NCI-H2227 treated with DMSO at 0.1 percent for 48 hours (cell line): ENCODE measurements around the gene ZDHHC16.
"Not testable (repeated sequence)": the region's sequence is repeated elsewhere in the genome, so short reads cannot be mapped to it uniquely, and the experiment has no call there.

Experiments
- DNase-seq: peaks from one replicate; lab custom pipeline; 2025; lab: John Stamatoyannopoulos, UW

ZDHHC16 gene

DNA sequence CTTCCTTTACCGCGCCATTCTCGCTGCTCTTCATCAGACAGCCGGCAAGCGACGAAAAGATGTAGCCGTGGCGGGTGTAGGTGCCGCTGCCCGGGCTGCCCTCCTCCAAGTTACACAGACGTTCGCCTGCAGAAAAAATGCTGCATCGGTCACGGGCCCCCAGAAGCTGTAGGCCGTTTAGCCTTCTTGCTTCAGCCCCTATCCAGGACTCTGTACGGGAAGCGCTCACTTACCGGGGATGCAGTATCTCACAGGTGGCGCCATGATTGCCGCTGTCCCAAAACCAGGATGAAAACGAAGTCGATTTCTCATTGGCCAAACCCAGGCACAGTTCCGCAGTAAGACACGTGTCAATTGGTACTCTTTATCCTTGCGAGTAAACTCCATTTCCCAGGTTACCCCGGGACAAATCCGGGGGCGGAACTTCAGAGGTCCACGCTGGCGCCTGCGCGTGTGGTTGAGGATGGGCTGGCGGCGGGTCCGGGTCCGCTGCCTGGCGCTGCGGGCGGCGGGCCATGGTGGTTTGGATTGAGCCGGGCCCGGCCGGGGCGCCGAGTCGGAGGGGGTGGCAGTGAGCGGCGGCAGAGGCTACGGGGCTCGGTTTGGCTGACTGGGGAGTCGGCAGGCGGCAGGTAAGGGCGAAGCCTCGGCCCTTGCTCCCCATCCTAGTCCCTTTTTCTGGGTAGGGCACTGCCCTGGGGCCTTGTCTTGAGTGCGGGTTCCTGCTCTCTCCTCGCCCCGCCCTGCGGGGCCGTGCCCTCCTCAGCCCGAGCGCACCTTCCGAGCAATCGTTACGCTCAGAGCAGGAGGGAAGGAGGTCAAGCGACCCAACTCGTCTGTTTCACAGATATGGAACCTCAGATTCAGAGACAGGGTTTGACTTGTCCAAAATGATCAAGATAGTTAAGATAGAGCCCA is at the start of gene ZDHHC16, which contains the start of gene EXOSC1:
Gene ZDHHC16, plus strand, starts transcription at position 454 of the 918 bp plus-strand sequence. CDS start 5,501 bp downstream, outside the sequence.
Gene EXOSC1, minus strand, starts transcription at position 285 of the 918 bp plus-strand sequence. Its CDS starts 21 bp downstream, at position 264.
- peak; percentile 91 for DNase-seq

DNA sequence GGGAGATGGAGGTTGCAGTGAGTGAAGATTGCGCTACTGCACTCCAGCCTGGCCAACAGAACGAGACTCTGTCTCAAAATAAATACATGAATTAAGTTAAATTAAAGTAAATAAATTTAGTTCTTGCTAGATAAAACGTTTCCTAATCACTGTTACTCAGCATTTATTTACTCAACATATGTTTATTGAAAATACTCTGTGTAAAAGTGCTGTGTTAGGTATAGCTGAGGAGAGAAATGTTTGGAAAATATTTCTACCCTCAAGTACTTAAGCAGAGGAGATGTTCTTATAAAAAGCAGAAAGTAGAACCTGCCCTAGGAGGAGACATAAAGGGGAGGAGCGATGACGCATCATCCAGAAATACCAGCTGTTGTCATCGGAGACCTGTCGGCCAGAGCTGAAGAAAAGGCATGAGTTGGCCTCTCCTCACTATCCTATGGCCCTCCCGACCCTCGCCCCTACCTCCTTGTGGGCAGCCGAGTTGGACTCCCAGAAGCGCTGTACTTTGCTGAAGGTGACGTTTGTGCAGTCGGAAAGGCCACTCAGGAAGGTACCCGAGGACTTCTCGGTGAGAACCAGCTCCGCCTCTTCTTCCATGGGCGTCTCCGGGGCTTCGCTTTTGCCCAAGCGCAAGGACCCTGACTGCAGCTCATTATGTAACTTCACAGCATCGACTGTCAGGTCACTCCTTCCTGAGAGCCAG is 46.0 kb upstream of the ZDHHC16 start:
- DNase-seq: peak; percentile 55

DNA sequence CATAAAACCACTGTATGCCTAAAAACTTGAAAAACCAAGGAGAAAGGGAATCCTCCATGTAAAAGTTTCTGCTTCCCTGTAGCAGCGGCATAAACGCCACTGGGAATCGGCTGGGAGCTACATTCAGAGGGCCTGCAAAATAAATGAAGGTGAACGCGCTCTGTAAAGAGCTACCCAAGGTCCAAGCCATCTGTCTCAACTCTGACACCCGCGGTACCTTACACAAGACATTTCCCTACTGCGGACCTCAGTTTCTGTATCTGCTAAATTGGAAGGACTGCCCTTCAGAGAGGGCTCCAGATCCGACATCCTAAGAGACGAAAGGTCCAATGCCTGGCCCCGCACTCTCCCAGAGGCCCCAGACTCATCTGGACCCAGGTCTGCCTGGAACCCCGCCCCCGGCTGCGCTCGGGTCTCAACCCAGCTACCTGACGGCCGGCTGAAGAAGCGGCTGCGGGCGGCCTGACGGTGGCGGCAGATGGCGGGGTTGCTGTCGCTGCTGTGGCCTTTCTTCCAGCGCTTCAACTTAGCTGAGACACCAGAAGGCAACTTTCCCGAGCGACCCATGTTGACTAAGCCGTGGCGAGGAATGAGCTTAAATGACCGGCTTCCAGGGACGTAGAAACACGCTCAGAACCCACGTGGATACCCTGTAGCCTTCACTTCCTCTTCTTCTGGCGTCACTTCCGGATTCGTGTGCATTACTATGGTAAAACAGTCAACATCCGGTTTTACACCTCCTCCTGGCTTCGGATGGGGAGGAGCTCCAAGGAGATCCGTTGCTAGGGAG is 45.1 kb upstream of the ZDHHC16 start, which contains the start of gene RRP12:
Gene RRP12, minus strand, starts transcription at position 676 of the 790 bp plus-strand sequence. Its CDS starts 109 bp downstream, at position 567.
- DNase-seq: peak; percentile 93

DNA sequence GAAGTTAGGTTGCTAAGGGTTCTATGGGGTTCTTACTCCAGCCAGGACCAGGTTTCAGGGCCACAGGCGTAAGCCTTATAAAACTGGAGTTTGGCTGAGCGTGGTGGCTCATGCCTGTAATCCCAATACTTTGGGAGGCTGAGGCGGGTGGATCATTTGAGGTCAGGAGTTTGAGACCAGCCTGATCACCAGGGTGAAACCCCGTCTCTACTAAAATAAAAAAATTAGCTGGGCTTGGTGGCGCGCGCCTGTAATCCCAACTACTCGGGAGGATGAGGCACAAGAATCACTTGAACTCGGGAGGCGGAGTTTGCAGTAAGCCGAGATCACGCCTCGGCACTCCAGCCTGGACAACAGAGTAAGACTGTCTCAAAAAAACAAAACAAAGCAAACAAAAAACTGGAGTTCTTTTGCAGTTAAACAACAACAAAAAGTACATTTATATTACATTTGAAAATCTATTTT is 44.5 kb upstream of the ZDHHC16 start:
- DNase-seq: no peak

DNA sequence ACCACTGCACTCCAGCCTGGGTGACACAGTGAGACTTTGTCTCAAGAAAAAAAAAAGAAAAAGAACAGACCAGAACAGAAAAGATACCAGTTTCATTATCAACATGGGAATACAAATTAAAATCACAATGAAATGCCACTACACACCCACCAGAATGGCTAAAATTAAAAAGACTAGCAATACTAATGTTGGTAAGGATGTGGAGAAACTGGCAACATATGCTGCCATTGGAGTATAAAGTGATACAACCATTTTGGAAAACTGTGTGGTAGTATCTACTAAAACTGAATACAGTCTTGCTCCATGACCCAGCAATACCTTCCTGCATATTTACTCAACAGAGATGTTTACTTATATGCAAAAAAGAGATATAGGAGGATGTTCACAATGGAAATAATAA is 41.9 kb upstream of the ZDHHC16 start:
- no peak for DNase-seq

DNA sequence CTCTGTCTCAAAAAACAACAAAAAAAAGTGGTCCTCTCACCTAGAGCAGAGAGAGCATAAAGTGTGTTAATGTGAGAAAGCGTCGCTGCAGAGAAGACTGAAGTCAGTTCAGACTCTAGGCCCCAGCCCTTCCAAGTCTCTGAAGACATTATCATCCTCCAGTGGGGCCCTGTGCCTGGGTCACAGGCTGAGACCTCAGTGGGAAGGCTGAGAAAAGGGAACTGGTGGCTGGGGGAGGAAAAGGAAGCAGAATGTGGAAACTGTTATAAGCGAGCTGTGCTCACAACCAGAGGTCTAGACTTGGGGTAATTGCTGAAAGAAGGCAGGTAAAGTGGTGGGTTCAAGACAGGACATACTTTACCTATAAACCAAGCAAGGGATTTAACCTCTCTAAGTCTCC is 39.9 kb upstream of the ZDHHC16 start:
- no peak for DNase-seq

DNA sequence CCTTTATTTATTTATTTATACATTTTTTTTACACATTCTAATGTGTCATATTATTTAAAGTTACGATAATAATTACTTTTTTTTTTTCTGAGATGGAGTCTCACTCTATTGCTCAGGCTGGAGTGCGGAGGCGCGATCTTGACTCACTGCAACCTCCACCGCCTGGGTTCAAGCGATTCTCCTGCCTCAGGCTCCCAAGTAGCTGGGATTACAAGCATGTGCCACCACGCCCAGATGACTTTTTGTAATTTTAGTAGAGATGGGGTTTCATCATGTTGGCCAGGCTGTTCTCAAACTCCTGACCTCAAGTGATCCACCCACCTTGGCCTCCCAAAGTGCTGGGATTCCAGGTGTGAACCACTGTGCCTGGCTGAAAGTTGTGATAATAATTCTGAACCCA is 39.5 kb upstream of the ZDHHC16 start:
- not testable (repeated sequence) for DNase-seq

DNA sequence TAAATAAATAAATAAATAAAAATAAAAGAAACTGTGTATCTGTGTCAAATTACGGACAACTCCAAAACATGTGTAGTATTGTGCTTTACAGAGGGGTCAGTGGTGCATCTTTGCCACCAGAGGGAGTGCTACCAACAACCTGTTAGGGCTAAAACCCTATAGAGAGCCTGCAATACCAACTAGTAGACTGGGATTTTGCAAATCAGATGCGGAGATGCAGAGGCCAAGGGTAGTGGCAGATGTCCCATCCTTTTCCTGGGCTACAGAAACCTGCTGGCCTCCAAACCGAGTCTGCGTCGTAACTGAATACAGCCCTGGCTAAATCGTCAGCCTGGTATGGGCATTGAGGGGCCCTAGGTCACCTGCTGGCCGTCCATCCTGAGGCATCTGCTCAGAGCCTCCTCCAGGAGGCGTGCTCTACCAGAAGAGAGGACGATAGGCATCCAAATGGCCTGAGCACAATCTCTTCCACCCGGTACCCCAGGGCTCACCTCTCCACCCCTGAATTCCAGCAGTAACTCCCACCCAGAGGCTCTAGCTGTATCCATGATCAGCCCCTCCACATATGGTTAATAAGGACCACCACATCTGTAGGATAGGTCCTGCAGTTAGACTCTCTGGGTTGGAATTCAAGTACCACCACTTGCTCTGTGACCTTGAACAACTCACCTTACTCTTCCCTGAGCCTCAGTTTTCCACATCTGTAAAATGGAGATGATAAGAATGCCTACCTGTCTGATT is 38.6 kb upstream of the ZDHHC16 start:
- peak; percentile 88 for DNase-seq

DNA sequence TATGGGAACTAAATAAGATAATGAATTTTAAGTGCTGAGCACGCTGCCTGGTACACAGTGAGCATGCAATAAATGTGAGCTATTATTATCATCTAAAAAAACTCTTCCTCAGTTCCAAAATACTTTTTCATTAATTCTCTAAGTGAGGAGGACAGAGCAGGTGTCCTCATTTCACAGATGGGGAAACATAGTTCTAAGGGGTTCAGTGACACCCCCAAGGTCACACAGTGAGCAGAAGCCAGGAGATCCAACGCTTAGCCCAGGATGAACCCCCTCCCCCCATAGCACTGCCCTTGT is 38.1 kb upstream of the ZDHHC16 start:
- DNase-seq: no peak

DNA sequence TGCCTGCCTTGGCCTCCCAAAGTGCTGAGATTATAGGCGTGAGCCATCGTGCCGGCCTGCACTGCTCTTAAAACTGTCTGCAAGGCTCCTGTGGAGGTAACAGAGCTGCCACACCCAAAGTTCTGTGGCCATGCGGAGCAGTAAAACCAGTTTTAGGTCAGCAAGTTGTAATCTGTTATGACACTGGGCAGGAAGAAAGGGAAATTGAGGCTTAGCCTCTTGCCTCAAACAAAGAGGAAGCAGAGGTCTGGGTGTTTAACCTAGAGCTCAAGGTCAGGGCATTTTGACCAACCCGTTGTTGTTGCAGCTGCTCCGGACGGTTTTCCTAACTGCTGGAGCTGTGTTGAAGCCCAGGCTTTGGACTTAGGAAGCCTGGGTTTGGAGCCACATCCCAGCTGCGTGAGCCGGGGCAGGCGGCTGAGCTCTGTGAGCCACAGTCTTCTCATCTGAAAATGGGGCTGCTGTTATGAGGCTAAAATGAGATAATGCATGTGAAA is 37.4 kb upstream of the ZDHHC16 start:
- DNase-seq: no peak

DNA sequence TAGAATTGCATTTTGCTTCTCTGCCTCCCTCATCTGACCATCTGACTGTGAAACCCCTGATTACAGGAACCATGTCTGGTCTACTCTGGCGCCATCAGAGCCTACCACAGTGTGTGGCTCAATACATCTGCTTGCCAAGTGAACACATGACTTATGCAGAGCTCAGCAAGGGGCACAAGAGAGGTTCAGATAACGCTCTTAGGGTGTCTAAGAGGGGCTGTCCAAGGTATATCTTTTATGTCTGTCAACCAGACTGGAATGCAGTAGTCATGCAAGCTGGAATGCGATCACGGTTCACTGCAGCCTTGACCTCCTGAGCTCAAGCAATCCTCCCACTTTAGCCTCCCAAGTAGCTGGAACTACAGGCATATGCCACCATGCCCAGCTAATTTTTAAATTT is 34.6 kb upstream of the ZDHHC16 start:
- DNase-seq: no peak

DNA sequence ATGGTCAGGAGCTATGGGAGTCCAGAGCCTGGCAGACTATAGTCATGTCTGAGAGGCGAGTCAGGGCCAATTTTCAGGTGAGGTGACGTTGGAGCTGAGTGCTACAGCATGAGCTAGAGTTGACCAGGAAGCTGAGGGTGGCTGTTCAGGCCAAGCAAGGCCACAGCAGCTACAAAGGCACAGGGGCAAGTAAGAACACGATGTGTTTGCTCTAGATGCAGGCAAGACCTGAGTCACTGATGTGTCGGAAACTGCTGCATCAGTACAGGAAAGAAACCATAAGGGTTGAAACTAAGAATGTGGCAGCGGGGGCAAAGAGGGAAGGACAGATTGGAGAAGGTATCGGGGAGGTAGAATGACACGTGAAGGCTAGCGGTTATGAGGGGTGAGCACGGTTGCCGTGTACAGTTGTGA is 33.1 kb upstream of the ZDHHC16 start:
- DNase-seq: no peak

DNA sequence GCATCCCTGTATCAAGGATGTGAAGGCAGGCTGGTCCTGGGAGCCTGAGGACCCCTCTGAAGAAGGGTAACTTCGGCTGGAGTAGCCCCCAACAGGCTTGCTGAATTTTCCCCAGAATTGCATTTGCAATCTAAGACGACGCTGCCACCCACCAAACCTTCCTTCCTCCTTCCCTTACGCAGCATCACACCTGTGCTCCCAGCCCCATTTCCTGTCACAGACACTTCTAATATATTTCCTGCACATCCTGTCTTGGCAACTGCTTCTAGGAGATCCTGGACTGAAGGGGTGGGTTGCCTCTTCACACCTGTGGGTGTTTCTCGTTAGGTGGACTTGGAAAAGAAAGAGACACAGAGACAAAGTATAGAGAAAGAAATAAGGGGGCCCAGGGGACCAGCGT is 29.4 kb upstream of the ZDHHC16 start:
- DNase-seq: no peak

DNA sequence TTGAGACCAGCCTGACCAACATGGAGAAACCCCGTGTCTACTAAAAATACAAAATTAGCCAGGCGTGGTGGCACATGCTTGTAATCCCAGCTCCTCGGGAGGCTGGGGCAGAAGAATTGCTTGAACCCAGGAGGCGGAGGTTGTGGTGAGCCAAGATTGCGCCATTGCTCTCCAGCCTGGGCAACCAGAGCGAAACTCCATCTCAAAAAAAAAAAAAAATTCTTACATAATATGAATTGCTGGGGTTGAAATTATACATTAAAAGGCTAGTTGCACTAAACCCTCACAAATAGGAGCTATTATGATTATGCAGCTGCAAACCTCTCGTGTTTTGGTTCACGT is 22.2 kb upstream of the ZDHHC16 start:
- DNase-seq: not testable (repeated sequence)

DNA sequence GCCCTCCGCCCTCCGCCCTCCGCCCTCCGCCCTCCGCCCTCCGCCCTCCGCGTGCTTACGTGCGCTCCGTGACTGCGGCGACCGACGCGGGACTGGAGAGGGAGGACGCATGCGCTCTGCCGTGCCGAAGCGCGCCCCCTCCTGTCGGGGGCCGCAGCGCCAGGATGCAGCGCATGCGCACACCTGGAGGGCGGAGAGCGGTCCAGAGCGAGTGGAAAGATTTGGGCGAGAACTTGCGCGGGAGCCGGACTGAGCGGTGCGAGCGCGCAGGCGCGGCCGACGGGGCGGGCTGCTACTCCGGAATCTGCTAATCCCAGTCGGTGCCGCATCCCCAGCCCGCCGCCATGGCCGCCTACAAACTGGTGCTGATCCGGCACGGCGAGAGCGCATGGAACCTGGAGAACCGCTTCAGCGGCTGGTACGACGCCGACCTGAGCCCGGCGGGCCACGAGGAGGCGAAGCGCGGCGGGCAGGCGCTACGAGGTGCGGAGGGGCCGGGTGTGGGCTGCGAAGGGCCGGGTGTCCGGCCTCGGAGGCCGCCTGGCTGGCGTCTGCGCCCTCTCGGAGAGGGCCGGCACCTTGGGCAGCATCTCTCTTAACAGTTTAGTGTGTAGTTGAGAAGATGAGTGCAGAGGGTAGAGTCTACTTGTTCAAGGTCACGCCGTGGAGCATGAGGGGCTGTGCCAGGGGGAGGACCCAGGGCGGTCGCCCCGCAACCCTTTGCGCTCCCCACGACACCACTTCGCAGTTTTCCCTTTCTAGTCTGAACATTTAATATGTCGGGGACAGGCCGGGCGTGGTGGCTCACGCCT is 19.8 kb upstream of the ZDHHC16 start, which contains the start of gene PGAM1:
Gene PGAM1, plus strand, starts transcription at position 228 of the 812 bp plus-strand sequence. Its CDS starts 117 bp downstream, at position 345.
- DNase-seq: peak; percentile 94

DNA sequence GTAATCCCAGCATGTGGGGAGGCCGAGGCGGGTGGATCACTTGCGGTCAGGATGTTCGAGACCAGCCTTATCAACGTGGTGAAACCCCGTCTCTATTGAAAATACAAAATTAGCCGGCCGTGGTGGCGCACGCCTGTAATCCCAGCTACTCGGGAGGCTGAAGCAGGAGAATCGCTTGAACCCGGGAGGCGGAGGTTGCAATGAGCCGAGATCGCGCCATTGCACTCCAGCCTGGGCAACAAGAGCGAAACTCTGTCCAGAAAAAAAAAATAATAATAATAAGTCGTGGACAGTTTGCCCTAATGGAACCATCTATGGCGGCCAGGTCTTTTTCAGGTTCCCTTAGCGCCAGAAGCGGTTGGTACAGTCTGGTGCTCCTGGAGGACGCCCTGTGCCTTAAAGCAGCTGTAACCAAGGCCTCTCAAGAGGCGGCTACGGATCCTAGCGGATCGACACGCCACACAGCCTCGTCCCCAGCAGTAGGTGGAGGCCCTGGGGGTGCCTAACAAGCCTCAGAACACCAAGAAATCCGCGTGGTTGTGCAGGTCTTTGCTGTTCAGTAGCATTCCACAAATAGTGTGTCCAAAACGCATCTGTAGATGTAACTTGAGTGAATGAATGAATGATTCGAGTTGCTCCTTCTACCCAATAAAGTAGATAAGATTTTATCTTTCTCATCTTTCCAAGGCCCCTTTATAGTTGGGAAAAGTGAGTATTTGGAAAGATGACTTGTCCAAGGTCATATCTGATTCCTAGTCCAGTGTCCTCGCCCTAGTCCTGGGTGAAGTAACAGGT is 19.0 kb upstream of the ZDHHC16 start:
- DNase-seq: no peak

DNA sequence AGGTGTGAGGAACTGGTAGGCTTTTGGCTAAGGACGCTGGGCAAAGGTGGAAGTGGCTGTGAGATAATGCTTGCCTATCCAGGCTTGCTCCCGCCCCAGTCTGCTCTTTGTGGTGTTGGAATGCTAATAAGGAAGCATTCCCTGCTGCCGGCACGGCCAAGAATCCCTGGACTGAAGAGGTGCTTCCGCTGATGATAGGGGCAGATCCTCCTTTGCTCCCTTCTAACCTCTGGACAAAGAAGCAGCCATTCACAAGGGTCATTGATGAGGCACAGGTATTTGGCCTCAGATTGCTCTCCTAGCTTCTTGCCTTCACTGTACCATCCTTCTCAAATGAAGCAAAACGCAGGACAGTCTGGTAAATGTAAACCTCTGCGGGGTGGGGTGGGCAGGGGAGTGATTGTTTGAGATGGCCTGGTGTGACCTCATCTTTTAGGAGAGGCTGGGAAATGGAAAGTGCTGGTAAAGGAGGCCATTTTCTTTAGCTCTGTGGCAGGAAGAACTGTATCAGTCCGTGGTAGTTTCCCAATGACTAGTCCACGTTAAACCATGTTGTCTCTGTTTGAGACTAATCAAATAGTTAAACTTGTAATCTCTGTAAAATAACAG is 18.3 kb upstream of the ZDHHC16 start:
- DNase-seq: peak; percentile 10

DNA sequence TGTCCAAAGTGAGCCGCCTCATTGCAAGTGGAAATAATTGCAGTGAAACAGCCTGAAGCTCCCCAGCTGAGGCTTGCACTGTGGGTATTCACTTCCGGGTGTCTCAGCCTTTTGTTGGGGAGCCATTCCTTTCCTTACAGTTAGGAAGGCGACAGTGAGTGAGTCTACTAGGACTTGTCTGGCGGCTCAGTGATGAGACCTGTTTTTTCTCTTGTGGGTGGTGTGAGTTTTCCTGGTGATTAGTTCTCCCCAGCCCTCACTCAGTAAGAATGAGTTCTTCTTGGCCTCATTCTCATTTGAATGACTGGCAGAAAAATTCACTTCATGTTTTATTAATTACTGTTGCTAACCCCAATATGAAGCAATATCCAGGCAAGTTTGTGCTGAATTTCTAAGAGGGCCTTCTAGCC is 17.4 kb upstream of the ZDHHC16 start:
- DNase-seq: no peak

DNA sequence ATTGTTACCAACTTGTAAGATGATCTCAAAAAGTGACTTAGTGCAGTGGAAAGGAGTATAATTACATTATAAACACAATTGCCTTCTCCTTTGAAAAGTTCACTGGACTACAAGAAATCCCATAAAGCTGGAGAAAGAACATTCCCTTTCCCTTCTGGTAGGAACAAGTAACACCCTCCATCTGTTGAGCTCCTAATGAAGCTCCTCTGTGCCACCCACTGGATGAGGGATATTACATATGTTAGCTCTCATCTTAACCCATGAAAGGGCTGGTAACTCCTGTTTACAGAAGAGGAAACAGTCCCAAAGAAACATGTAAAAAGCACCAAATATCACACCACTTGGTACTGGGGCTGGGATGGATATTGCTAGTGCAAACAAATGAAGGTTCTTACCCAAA is 11.9 kb upstream of the ZDHHC16 start:
- DNase-seq: no peak
